Keratinocyte (primary cell): Measurements from ENCODE around the gene SLC41A3. TPM values are rescaled to one million over a fixed set of nuclear protein-coding genes. Genes with fewer than 3 reads are reported as not detected.

Experiments
- DNase-seq: peaks from one replicate; pipeline ENCODE4 v3.0.0-alpha.2; 2011; ENCODE audit warnings: low read depth, missing footprints, low spot score
- FAIRE-seq: peaks from 2 replicates; lab custom pipeline; 2011; peaks lifted over from hg19 to GRCh38; lab: Jason Lieb, UNC
- H2AFZ ChIP-seq: 2 replicates; pipeline ENCODE4 v1.6.0; 2012; ENCODE audit warnings: low read length, control low read depth, inconsistent platforms; ENCODE audit not compliant: control insufficient read depth
- H3K27ac ChIP-seq: 2 replicates; pipeline ENCODE4 v1.5.1; 2011; ENCODE audit warnings: low read length; ENCODE audit not compliant: control insufficient read depth, insufficient read depth
- H3K27me3 ChIP-seq: 3 replicates; pipeline ENCODE4 v1.6.0; 2011; ENCODE audit warnings: low read length; ENCODE audit not compliant: control insufficient read depth, insufficient read depth; ENCODE audit errors: extremely low read depth
- H3K36me3 ChIP-seq, 2 experiments: 2 replicates in 1 of 2; 3 replicates in 1 of 2; pipeline ENCODE4 v1.5.1; 2011; ENCODE audit warnings: low read length in 2 of 2, mild to moderate bottlenecking in 1 of 2; ENCODE audit not compliant: control insufficient read depth in 2 of 2, insufficient read depth in 2 of 2; ENCODE audit errors: extremely low read depth in 1 of 2
- H3K4me1 ChIP-seq: 3 replicates; pipeline ENCODE4 v1.5.1; 2011; ENCODE audit warnings: low read length; ENCODE audit not compliant: control insufficient read depth, insufficient read depth; ENCODE audit errors: extremely low read depth
- H3K4me2 ChIP-seq: 3 replicates; pipeline ENCODE4 v1.6.0; 2011; ENCODE audit warnings: low read depth, low read length; ENCODE audit not compliant: control insufficient read depth, insufficient read depth; ENCODE audit errors: extremely low read depth
- H3K4me3 ChIP-seq, 3 experiments: fragments of 200-600 bp in 1 of 3; sonication (generic) in 1 of 3; 2 replicates in 2 of 3; 3 replicates in 1 of 3; pipeline ENCODE4 v1.5.1; 2011 to 2016; ENCODE audit warnings: low read length in 3 of 3, mild to moderate bottlenecking in 3 of 3, control low read depth in 2 of 3, inconsistent platforms in 1 of 3, low read depth in 1 of 3, mixed read lengths in 1 of 3, mixed run types in 1 of 3, moderate library complexity in 1 of 3; ENCODE audit not compliant: control insufficient read depth in 2 of 3, insufficient read depth in 2 of 3; ENCODE audit errors: extremely low read depth in 1 of 3
- H3K79me2 ChIP-seq: 2 replicates; pipeline ENCODE4 v1.6.0; 2012; ENCODE audit warnings: low read length; ENCODE audit not compliant: control insufficient read depth, insufficient read depth
- H3K9ac ChIP-seq: 3 replicates; pipeline ENCODE4 v1.6.0; 2011; ENCODE audit warnings: low read length; ENCODE audit not compliant: control insufficient read depth, insufficient read depth; ENCODE audit errors: extremely low read depth
- H3K9me1 ChIP-seq: 3 replicates; pipeline ENCODE4 v1.6.0; 2011; ENCODE audit warnings: low read length; ENCODE audit not compliant: control insufficient read depth, insufficient read depth; ENCODE audit errors: extremely low read depth
- H3K9me3 ChIP-seq: 2 replicates; pipeline ENCODE4 v1.5.1; 2012; ENCODE audit warnings: low read depth, low read length; ENCODE audit not compliant: control insufficient read depth
- H4K20me1 ChIP-seq: 3 replicates; pipeline ENCODE4 v1.6.0; 2011; ENCODE audit warnings: low read length; ENCODE audit not compliant: control insufficient read depth, insufficient read depth; ENCODE audit errors: extremely low read depth
- CTCF ChIP-seq, 3 experiments: IDR thresholded peaks in 1 of 3; conservative IDR thresholded peaks in 1 of 3; optimal IDR thresholded peaks in 1 of 3; 2 replicates in 2 of 3; 3 replicates in 1 of 3; pipeline versions ENCODE3 to v1.5.1; 2011; ENCODE audit warnings: low read length in 3 of 3, mild to moderate bottlenecking in 3 of 3, moderate library complexity in 2 of 3, control low read depth in 1 of 3, inconsistent platforms in 1 of 3; ENCODE audit not compliant: insufficient read depth in 2 of 3; ENCODE audit errors: extremely low read depth in 1 of 3
- EZH2 ChIP-seq: IDR thresholded peaks from one replicate; pipeline ENCODE4 v1.6.1; 2012; ENCODE audit warnings: inconsistent platforms, mild to moderate bottlenecking, low read length, moderate library complexity
- dilution Hi-C: fragments of 300-500 bp; cut with MboI; formaldehyde crosslinking; loops from one replicate; pipeline ENCODE4 v1.7.0; 2020; ENCODE audit warnings: low sequenced_read_pairs; ENCODE audit not compliant: extremely low pct_ligation_motif_present
- polyA plus RNA-seq, 5 experiments: library from polyadenylated mRNA; depleted of rRNA in 3 of 5; stranded (reverse) in 3 of 5; stranded (forward) in 1 of 5; unstranded in 1 of 5; fragments of >200 nt; gene quantifications; 1 replicate in 1 of 5; 2 replicates in 3 of 5; 3 replicates in 1 of 5; pipeline versions ENCODE4 v1.2.1 to v1.2.3, GENCODE V29; 2011 to 2012; ENCODE audit warnings: missing spikeins in 2 of 5, low read depth in 1 of 5, low replicate concordance in 1 of 5

Gene SLC41A3
- polyA plus RNA-seq, 1 donor (not counting 4 experiments of a cell fraction or from before 2014, with no cell fraction given), result 30.2 TPM

- H3K4me3 ChIP-seq, result no peak overlapping the region
- H3K36me3 ChIP-seq, result no peaks in the 10 kb centered on the region
- no peaks in the 10 kb centered on the region for H3K79me2 ChIP-seq
- no peak overlapping the region for H3K4me2 ChIP-seq
- H3K9ac ChIP-seq, result no peak overlapping the region
- FAIRE-seq (no peak), DNase-seq (no peak)
- dilution Hi-C loops, result no loop called here
- no peak overlapping the region for H3K27ac ChIP-seq
- H2AFZ ChIP-seq, result no peak overlapping the region
- H3K9me3 ChIP-seq, result no peaks in the 10 kb centered on the region
- H3K27me3 ChIP-seq, result no peaks in the 10 kb centered on the region
- TF ChIP-seq CTCF (optimal IDR thresholded peaks at IDR 0.05 in 1 of 3, IDR thresholded peaks at IDR 0.05 in 1 of 3, conservative IDR thresholded peaks at IDR 0.05 in 1 of 3; ENCODE audit: extremely low read depth in 1 of 3, insufficient read depth in 2 of 3, low read length in 3 of 3), result no peak
- no peak for TF ChIP-seq EZH2
- H3K9me1 ChIP-seq, result no peaks in the 10 kb centered on the region
- no peaks in the 10 kb centered on the region for H4K20me1 ChIP-seq
- no peaks in the 10 kb centered on the region for H3K4me1 ChIP-seq
These were observed 27.9 kb upstream of the SLC41A3 start for GRCh38 chr3:126111566-126112475.

GRCh38 chr3:126111126-126111551 is 27.2 kb upstream of the SLC41A3 start:
- no peak for TF ChIP-seq EZH2
- no peak for TF ChIP-seq CTCF (optimal IDR thresholded peaks at IDR 0.05 in 1 of 3, IDR thresholded peaks at IDR 0.05 in 1 of 3, conservative IDR thresholded peaks at IDR 0.05 in 1 of 3; ENCODE audit: extremely low read depth in 1 of 3, insufficient read depth in 2 of 3, low read length in 3 of 3)
- dilution Hi-C loops, result no loop called here

More at GRCh38 chr3:126111126-126111551, 27.2 kb upstream of the SLC41A3 start:
- no peak overlapping the region for H3K9ac ChIP-seq
- no peak overlapping the region for H2AFZ ChIP-seq
- DNase-seq (no peak), FAIRE-seq (no peak)
- H3K27ac ChIP-seq, result no peak overlapping the region
- no peaks in the 10 kb centered on the region for H3K27me3 ChIP-seq
- H3K4me1 ChIP-seq, result no peaks in the 10 kb centered on the region
- H3K4me2 ChIP-seq, result no peak overlapping the region
- H3K36me3 ChIP-seq, result no peaks in the 10 kb centered on the region
- no peaks in the 10 kb centered on the region for H4K20me1 ChIP-seq
- H3K9me3 ChIP-seq, result no peaks in the 10 kb centered on the region
- no peak overlapping the region for H3K4me3 ChIP-seq
- no peaks in the 10 kb centered on the region for H3K79me2 ChIP-seq
- H3K9me1 ChIP-seq, result no peaks in the 10 kb centered on the region
